Memory B cell (primary cell): ENCODE data around the gene LRRC28.
"Not testable (repeated sequence)": the region's sequence is repeated elsewhere in the genome, so short reads cannot be mapped to it uniquely, and the experiment has no call there.

Experiments used
- ATAC-seq: fragments of 150-1000 bp; cut with Tn5 transposase; 2 replicates; pipeline ENCODE4 v1.10.0; 2021; ENCODE audit warnings: low read depth, mild to moderate bottlenecking, moderate library complexity
- DNase-seq, 2 donors: peaks; one replicate each; pipeline ENCODE4 v3.0.0; 2022; ENCODE audit warnings: low spot score in 2 of 2
- H3K27ac Mint-ChIP-seq: one replicate; pipeline ENCODE4 v1.8.0; 2022; ENCODE audit warnings: mild to moderate bottlenecking, moderate library complexity, mixed read lengths
- H3K27me3 Mint-ChIP-seq: one replicate; pipeline ENCODE4 v1.8.0; 2022; ENCODE audit warnings: mixed read lengths
- H3K36me3 Mint-ChIP-seq: one replicate; pipeline ENCODE4 v1.8.0; 2022; ENCODE audit warnings: mild to moderate bottlenecking, mixed read lengths
- H3K4me1 Mint-ChIP-seq: one replicate; pipeline ENCODE4 v1.8.0; 2022; ENCODE audit warnings: mixed read lengths
- H3K4me3 Mint-ChIP-seq: one replicate; pipeline ENCODE4 v1.8.0; 2022; ENCODE audit warnings: mild to moderate bottlenecking, moderate library complexity, mixed read lengths
- H3K9me3 Mint-ChIP-seq: one replicate; pipeline ENCODE4 v1.8.0; 2022; ENCODE audit warnings: mixed read lengths

The LRRC28 gene

DNA sequence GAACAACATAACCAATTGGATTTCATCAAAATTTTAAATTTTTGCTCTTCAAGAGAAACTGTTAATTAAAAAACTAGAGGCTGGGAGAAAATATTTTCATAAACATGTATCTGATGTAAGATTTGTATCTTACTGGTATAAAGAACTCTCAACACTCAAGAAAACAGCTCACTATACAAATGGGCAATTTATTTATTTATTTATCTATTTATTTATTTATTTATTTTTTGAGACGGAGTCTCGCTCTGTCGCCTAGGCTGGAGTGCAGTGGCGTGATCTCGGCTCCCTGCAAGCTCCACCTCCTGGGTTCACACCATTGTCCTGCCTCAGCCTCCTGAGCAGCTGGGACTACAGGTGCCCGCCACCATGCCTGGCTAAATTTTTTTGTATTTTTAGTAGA, 17.1 kb upstream of the LRRC28 start:
- ATAC-seq, H3K4me3 Mint-ChIP-seq, H3K9me3 Mint-ChIP-seq, H3K27me3 Mint-ChIP-seq, H3K27ac Mint-ChIP-seq, H3K4me1 Mint-ChIP-seq, H3K36me3 Mint-ChIP-seq, DNase-seq: not testable (repeated sequence)

DNA sequence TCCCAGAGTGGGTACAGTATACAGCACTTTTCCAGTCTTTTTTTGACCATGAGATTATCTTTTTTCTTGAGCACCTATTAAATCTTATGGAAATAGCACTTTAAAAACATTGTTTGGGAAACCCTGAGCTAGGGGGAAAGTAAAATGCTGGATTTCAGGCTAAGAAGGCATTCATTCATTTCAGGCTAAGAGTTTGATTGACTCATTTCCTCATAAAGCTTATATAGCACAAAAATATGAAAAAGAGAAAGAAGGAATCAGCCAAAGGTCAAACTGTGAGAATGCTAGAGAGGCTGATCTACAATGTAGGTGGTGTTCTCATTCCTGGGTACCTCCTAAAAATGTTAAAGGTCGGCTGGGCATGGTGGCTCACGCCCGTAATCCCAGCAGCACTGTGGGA, 12.4 kb upstream of the LRRC28 start:
- no peak for DNase-seq
- Mint-ChIP-seq H3K27ac (no peak overlapping the region), H3K9me3 (no peaks in the 10 kb centered on the region), H3K27me3 (peaks cover 2% of the 10 kb centered on the region), H3K4me3 (no peak overlapping the region), H3K36me3 (peaks cover 1% of the 10 kb centered on the region), H3K4me1 (no peaks in the 10 kb centered on the region)
- ATAC-seq: no peak

DNA sequence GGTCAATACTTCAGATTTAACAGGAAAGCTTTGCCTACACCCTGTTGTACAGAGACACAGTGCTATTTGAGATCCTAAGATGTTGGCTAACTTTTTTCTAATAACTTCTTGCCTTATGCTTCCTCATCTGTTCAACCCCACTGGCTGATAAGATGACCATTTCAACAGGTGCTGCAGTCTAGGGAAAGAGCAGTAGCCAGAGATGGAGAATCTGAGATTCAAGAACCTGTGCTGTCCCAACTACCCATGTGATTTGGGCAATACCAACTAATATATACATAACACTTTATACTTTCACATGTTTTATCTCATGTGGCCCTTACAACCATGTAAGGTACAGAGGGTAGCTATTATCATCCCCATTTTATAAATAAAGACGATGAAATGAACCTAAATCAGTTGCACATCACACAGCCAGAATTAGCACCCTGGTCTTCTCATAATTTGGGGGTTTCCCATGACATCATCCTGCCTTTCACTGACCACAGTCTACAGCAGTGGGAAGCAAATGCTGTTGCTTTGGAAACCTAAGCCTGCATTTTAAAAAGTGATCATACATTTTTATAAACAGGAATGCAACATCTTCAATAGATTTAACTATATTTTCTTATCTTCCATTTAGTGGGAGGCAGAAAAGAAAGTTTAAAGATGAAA, 11.6 kb upstream of the LRRC28 start:
- DNase-seq: no peak
- Mint-ChIP-seq H3K4me3 (no peak overlapping the region), H3K9me3 (no peaks in the 10 kb centered on the region), H3K27me3 (peaks cover 2% of the 10 kb centered on the region), H3K4me1 (no peaks in the 10 kb centered on the region), H3K36me3 (peaks cover 1% of the 10 kb centered on the region), H3K27ac (peak overlapping the region; percentile 33)
- peak; percentile 77 for ATAC-seq

DNA sequence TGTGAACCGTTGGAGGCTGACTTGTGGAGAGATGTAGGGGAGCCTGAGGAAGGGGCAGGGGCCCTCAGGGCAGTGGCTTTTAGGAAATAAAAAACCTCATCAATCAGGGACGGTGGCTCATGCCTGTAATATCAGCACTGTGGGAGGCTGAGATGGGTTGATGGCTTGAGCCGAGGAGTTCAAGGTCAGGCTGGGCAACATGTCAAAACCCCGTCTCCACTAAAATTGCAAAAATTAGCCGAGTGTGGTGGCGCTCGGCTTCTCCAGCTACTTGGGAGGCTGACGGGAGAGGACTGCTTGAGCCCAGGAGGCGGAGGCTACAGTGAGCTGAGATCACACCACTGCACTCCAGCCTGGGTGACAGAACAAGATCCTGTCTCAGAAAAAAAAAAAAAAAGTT, 9.5 kb upstream of the LRRC28 start:
- H3K9me3 Mint-ChIP-seq: no peaks in the 10 kb centered on the region
- no peak overlapping the region for H3K27ac Mint-ChIP-seq
- DNase-seq (no peak), ATAC-seq (no peak)
- H3K4me3 Mint-ChIP-seq: no peak overlapping the region
- H3K4me1 Mint-ChIP-seq: no peaks in the 10 kb centered on the region
- no peaks in the 10 kb centered on the region for H3K36me3 Mint-ChIP-seq
- H3K27me3 Mint-ChIP-seq: no peaks in the 10 kb centered on the region

DNA sequence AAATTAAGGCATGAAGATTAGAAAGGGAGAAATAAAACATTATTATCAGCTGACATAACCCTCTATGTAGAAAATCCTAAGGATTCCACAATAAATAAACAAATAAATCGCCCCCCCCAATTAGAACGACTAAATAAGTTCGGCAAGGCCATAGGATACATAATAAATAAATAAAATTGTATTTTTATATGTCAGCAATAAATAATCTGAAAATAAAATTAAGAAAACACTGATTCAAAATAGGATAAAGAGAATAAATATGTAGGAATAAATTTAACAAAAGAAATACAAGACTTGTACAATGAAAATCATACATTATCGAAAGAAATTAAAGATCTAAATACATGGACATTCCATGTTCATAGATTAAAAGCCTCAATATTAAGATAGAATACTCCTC, 7.0 kb upstream of the LRRC28 start:
- DNase-seq (no peak), ATAC-seq (no peak)
- no peaks in the 10 kb centered on the region for H3K9me3 Mint-ChIP-seq
- no peaks in the 10 kb centered on the region for H3K4me1 Mint-ChIP-seq
- no peak overlapping the region for H3K27ac Mint-ChIP-seq
- H3K4me3 Mint-ChIP-seq: no peak overlapping the region
- H3K36me3 Mint-ChIP-seq: no peaks in the 10 kb centered on the region
- H3K27me3 Mint-ChIP-seq: no peaks in the 10 kb centered on the region

DNA sequence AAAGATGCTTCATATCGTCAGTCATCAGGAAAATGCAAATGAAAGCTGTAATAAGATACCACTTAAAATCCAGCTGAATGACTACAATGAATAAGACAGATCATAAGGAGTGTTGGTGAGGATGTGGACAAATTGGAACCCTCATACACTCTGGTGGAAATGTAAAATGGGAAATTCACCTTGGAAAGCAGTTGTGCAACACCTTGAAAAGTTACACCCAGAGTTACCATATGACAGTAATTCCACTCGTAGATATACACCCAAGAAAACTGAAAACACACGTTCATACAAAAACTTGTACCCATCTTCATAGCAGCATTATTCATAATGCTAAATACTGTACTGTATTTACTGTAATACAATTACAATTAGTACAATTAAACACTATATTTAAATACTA, 4.2 kb upstream of the LRRC28 start:
- no peaks in the 10 kb centered on the region for H3K9me3 Mint-ChIP-seq
- no peak overlapping the region for H3K27ac Mint-ChIP-seq
- ATAC-seq (no peak), DNase-seq (no peak)
- no peaks in the 10 kb centered on the region for H3K27me3 Mint-ChIP-seq
- no peak overlapping the region for H3K4me3 Mint-ChIP-seq
- peaks cover 10% of the 10 kb centered on the region for H3K4me1 Mint-ChIP-seq
- H3K36me3 Mint-ChIP-seq: no peaks in the 10 kb centered on the region

DNA sequence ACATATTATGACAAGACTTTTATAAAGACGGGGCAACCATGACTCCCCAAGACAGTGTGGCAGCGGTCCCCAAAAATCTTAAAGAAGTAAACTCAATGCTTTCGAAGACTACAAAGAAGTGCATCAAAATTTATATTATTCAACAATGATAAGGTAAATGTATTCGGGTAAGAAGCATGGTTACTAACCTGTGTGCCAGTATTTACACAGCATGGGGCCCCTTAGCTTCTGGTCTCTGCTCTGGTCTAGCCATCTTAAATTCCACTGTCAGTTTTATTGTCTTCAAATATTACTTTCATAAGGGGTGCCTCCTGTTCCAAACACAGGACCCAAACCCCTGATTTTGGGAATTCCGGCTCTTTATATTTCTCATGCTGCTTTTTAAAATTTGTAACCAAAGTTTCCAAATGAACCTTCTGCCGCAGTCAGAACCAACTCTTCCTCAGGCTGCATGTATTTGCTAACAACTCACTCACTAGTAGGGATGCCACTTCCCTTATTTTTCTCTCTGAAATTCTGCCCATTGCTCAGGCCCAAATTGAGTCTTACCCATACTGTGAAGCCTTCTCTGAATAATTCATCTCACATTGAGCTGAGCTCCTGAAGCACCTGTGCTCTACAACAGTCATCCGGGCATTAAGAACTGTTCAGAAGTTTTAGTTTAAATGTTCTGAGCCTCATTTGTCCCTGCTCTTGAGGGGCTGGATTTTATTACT, 3.1 kb upstream of the LRRC28 start:
- H3K4me3 Mint-ChIP-seq: no peak overlapping the region
- no peaks in the 10 kb centered on the region for H3K9me3 Mint-ChIP-seq
- no peaks in the 10 kb centered on the region for H3K27me3 Mint-ChIP-seq
- DNase-seq (no peak), ATAC-seq (no peak)
- peaks cover 18% of the 10 kb centered on the region for H3K4me1 Mint-ChIP-seq
- no peak overlapping the region for H3K27ac Mint-ChIP-seq
- no peaks in the 10 kb centered on the region for H3K36me3 Mint-ChIP-seq

DNA sequence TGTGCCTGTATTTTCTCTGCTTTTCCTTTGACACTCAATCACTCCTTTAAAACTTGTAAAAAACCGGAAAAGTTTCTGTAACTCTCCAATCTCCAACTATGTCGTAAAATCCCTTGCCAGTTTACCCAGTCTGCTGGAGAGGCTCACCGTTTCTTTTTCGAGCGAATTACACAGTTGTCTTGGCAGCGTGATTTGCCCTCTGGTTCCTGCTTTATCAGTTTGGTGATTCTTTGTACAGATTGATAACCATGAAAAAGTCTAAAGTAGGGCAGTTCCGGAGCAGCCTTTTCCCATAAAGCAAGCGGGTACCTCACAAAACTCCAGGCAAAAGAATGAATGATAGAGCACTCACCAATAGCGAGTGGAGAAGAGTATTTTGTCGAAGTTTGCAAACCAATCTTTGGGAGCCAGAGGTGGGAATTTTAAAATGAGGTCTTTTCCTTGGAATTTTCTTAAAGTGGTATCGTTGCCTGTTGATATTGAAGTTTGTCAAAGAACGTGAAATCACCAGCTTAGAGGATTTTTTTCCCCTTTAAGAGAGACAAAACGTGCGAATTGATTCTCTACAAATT, 1.9 kb upstream of the LRRC28 start, which contains the start of gene TTC23:
Gene TTC23, minus strand, starts transcription at position 312 of the 572 bp plus-strand sequence. CDS start 20,869 bp downstream, outside the sequence.
- H3K27ac Mint-ChIP-seq: peak within 1 kb of the TSS; percentile 89
- H3K9me3 Mint-ChIP-seq: no peaks in the 10 kb centered on the region
- no peak within 1 kb of the TSS for H3K4me3 Mint-ChIP-seq
- ATAC-seq (no peak), DNase-seq (no peak)
- H3K4me1 Mint-ChIP-seq: peaks cover 24% of the 10 kb centered on the region
- H3K27me3 Mint-ChIP-seq: no peaks in the 10 kb centered on the region
- H3K36me3 Mint-ChIP-seq: no peaks in the 10 kb centered on the region

DNA sequence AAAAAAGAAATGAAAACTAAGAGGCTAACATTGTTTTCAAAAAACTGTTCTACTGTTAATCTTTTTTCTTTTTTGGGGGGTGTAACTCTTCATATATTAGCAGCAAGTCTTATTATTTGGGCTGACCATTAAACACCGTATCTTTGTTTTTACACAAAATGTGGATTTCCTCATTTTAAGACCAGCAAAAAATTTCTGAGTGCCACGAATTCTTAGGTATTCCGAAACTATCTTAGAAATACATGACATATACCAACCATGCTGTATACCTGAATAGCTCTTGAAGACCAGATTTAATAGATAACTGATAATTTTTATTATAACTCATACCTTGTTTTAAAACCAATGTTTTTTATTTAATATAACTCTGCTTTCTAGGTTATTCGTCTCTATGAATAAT, 1.3 kb upstream of the LRRC28 start:
- no peak for DNase-seq
- no peaks in the 10 kb centered on the region for H3K9me3 Mint-ChIP-seq
- no peak overlapping the region for H3K4me3 Mint-ChIP-seq
- H3K27me3 Mint-ChIP-seq: no peaks in the 10 kb centered on the region
- no peak overlapping the region for H3K27ac Mint-ChIP-seq
- no peak for ATAC-seq
- H3K4me1 Mint-ChIP-seq: peaks cover 24% of the 10 kb centered on the region
- H3K36me3 Mint-ChIP-seq: no peaks in the 10 kb centered on the region

DNA sequence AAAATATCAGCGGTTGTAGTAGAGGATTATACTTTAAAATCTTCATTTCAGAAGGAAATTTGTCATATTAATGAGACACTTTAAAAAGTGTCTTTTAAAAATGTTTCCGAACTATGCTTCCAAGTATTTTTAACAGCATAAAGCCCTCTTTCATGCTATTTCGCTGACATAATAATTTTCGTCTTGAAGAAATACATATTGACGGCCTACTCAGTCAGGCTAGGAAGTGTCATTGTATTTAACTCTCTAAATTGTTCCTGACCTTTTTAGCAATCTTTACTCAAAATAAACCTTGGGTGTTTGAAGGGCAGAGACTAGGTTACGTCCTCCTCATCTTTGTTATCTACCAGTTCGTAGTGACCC, 806 bp upstream of the LRRC28 start:
- DNase-seq: no peak
- H3K4me1 Mint-ChIP-seq: peaks cover 24% of the 10 kb centered on the region
- H3K9me3 Mint-ChIP-seq: no peaks in the 10 kb centered on the region
- peak overlapping the region; percentile 89 for H3K27ac Mint-ChIP-seq
- H3K36me3 Mint-ChIP-seq: no peaks in the 10 kb centered on the region
- H3K4me3 Mint-ChIP-seq: peak overlapping the region; percentile 95
- ATAC-seq: no peak
- no peaks in the 10 kb centered on the region for H3K27me3 Mint-ChIP-seq

DNA sequence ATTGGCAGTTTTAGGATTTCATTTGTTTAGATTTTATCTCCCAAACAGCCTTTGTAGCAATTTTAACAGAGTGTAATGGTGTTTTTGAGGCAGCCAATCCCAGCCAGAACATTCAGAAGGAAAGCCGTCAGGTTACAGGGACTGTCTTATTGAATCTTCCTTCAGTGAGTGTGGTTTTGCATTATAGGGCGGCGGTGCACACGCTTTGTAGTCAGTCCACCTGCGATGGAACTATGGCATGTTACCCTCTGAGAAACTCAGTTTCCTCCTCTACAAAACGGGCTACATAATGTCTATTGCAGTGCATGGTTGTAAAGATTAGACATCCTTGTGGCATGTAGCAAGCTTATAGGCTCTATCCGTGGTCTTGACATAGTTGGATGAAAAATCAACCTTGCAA, 1.0 kb downstream of the LRRC28 start:
- Mint-ChIP-seq H3K27ac (peak overlapping the region; percentile 89), H3K4me1 (peaks cover 24% of the 10 kb centered on the region)
- ATAC-seq: no peak

DNA sequence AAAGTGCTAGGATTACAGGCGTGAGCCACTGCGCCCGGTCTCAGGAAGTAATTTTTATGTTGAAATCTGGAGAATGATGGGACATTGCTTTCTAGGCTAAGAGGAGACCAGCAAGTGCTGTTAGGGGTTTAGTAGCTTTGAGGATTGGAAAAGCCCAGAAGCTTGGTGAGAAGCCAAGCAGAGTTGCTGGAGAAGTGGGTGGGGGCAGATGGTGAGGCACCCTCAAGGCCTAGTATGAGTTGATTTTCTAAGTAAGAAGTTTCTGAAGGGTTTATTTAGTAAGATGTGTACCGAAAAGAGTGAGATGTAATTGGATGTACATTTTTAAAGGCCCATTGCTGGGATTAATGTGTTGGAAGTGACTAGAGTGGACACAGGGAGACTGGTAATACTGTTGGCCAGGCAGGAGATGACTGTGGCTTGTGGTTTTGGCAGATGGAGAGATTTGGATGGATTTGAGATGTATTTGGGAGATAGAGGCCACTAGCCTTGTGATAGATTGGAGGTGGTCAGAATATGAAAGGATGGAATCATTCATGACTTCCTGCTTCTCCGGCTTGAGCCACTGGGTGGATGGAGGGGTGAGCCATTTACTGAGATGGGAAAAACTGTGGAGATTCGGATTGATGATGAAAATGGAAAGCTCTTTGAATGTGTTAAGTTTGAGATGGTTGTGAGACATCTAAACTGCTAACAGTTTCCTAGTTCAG, 2.3 kb downstream of the LRRC28 start:
- no peak for DNase-seq
- Mint-ChIP-seq H3K4me1 (peaks cover 24% of the 10 kb centered on the region), H3K4me3 (no peak overlapping the region), H3K27ac (no peak overlapping the region), H3K27me3 (no peaks in the 10 kb centered on the region), H3K9me3 (peaks cover 2% of the 10 kb centered on the region), H3K36me3 (peaks cover 8% of the 10 kb centered on the region)
- no peak for ATAC-seq

More for the DNA sequence above, 1.0 kb downstream of the LRRC28 start:
- Mint-ChIP-seq H3K9me3 (no peaks in the 10 kb centered on the region), H3K4me3 (peak overlapping the region; percentile 95), H3K36me3 (peaks cover under 1% of the 10 kb centered on the region), H3K27me3 (no peaks in the 10 kb centered on the region)
- DNase-seq: no peak

DNA sequence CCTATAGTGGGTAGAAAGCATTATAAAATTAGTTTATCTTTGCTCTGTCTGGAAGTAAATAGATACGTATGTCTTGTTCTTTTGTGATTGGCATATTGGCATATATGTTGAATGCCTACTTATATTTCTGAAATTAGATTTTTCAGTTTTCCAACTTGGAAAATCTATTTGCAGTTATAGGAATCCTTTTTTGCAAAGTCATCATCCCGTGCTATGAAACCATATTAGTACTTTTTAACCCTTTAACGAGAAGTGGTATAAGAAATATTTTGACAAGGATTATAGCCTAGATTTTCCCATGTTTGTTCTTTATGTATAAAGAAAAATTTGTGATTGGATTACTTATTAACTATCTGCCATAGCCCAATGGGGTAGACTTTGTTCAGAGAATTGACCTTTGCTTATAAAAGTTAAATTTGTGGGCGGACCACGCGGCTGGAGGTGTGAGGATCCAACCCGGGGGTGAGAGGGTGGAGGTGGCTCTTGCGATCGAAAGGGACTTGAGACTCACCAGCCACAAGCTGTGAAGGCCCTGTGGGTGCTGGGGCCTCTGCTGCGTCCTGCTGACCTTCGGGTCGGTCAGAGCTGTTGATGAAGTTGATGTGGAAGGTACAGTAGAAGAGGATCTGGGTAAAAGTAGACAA, 5.9 kb downstream of the LRRC28 start:
- H3K36me3 Mint-ChIP-seq: peaks cover 12% of the 10 kb centered on the region
- H3K4me1 Mint-ChIP-seq: peaks cover 12% of the 10 kb centered on the region
- no peak overlapping the region for H3K27ac Mint-ChIP-seq
- no peak for DNase-seq
- no peaks in the 10 kb centered on the region for H3K27me3 Mint-ChIP-seq
- peaks cover 2% of the 10 kb centered on the region for H3K9me3 Mint-ChIP-seq
- ATAC-seq: no peak
- no peak overlapping the region for H3K4me3 Mint-ChIP-seq

DNA sequence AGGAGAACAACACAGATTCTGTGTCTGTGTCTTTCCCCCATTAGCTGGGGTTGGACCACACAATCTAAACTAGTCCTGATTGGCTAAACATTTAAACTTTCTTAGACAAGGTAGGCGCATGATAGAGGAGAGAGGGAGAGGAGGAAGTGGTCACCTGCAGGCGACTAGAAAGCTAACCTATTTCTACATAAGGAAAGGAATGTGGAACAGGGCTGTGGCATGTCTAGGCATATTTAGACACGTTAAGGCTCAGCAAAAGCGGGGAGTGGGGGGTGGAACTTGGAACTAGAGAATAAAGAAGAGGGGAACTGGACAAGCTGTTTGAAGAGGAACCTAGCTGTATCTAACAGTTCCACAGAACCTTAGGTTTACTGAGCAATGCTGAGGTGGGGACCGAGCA, 12.8 kb downstream of the LRRC28 start:
- Mint-ChIP-seq H3K27ac (no peak overlapping the region), H3K27me3 (no peaks in the 10 kb centered on the region), H3K4me1 (no peaks in the 10 kb centered on the region), H3K4me3 (no peak overlapping the region), H3K36me3 (peaks cover 9% of the 10 kb centered on the region), H3K9me3 (no peaks in the 10 kb centered on the region)
- DNase-seq: no peak
- no peak for ATAC-seq
